NCI-H146 (cell line): ENCODE measurements around the gene TMEM205.

Experiments
- DNase-seq: peaks from one replicate; lab custom pipeline; 2025; lab: John Stamatoyannopoulos, UW

The TMEM205 gene

GRCh38 chr19:11299946-11300810 lies 45.9 kb downstream of the TMEM205 start:
- DNase-seq: no peak

- DNase-seq: no peak
These were observed 49.8 kb downstream of the TMEM205 start for GRCh38 chr19:11296264-11296663.

GRCh38 chr19:11295665-11296245 lies 50.3 kb downstream of the TMEM205 start, which contains the start of gene TSPAN16:
TSPAN16 (plus strand) TSS chr19:11296160; CDS start chr19:11296298, 138 bp downstream.
- peak; percentile 36 for DNase-seq

GRCh38 chr19:11295180-11295579 lies 50.9 kb downstream of the TMEM205 start:
- DNase-seq: no peak

GRCh38 chr19:11293433-11294389 lies 52.4 kb downstream of the TMEM205 start:
- peak; percentile 88 for DNase-seq
